ENCODE results near the gene CEP57L1.

CEP57L1 gene

GRCh38 chr6:109097661-109098060, 2.4 kb downstream of the CEP57L1 start:
- no peak for DNase-seq (ENCODE audit: low read depth in 1 of 2, low spot score in 1 of 2)
- Histone ChIP-seq H3K27ac (replicated peaks) (no peak overlapping the region), H3K4me3 (replicated peaks; ENCODE audit: insufficient read depth, low read length) (no peak overlapping the region), H3K27me3 (ENCODE audit: insufficient read depth, poor library complexity, severe bottlenecking) (no peaks in the 10 kb centered on the region)
- TF ChIP-seq REST (IDR thresholded peaks at IDR 0.05; ENCODE audit: insufficient replicate concordance, low read depth) = no peak
- TF ChIP-seq GABPA (IDR thresholded peaks at IDR 0.05; ENCODE audit: low read depth) = no peak
- TF ChIP-seq SPI1 (IDR thresholded peaks at IDR 0.05; ENCODE audit: borderline replicate concordance, low read depth) = no peak
- TF ChIP-seq POLR2AphosphoS5 (IDR thresholded peaks at IDR 0.05; ENCODE audit: low read depth) = no peak
- no peak for TF ChIP-seq CTCF (IDR thresholded peaks at IDR 0.05; ENCODE audit: insufficient read depth, low read length)

GRCh38 chr6:109102762-109103161, 7.5 kb downstream of the CEP57L1 start:
- DNase-seq (ENCODE audit: low read depth in 1 of 2, low spot score in 1 of 2) = no peak
- H3K4me3 ChIP-seq (replicated peaks; ENCODE audit: insufficient read depth, low read length) = no peak overlapping the region
- H3K27me3 ChIP-seq (ENCODE audit: insufficient read depth, poor library complexity, severe bottlenecking) = no peaks in the 10 kb centered on the region
- H3K27ac ChIP-seq (replicated peaks) = no peak overlapping the region
- TF ChIP-seq POLR2AphosphoS5 (IDR thresholded peaks at IDR 0.05; ENCODE audit: low read depth) = no peak
- no peak for TF ChIP-seq REST (IDR thresholded peaks at IDR 0.05; ENCODE audit: insufficient replicate concordance, low read depth)
- no peak for TF ChIP-seq GABPA (IDR thresholded peaks at IDR 0.05; ENCODE audit: low read depth)
- TF ChIP-seq SPI1 (IDR thresholded peaks at IDR 0.05; ENCODE audit: borderline replicate concordance, low read depth) = no peak
- TF ChIP-seq CTCF (IDR thresholded peaks at IDR 0.05; ENCODE audit: insufficient read depth, low read length) = no peak

GRCh38 chr6:109103942-109104341, 8.6 kb downstream of the CEP57L1 start:
- TF ChIP-seq CTCF (IDR thresholded peaks at IDR 0.05; ENCODE audit: insufficient read depth, low read length) (no peak), SPI1 (IDR thresholded peaks at IDR 0.05; ENCODE audit: borderline replicate concordance, low read depth) (no peak), POLR2AphosphoS5 (IDR thresholded peaks at IDR 0.05; ENCODE audit: low read depth) (no peak), GABPA (IDR thresholded peaks at IDR 0.05; ENCODE audit: low read depth) (no peak), REST (IDR thresholded peaks at IDR 0.05; ENCODE audit: insufficient replicate concordance, low read depth) (no peak)
- Histone ChIP-seq H3K27me3 (ENCODE audit: insufficient read depth, poor library complexity, severe bottlenecking) (no peaks in the 10 kb centered on the region), H3K27ac (replicated peaks) (no peak overlapping the region), H3K4me3 (replicated peaks; ENCODE audit: insufficient read depth, low read length) (no peak overlapping the region)
- DNase-seq (ENCODE audit: low read depth in 1 of 2, low spot score in 1 of 2) = no peak

All from HL-60 (cell line).